IMR-90 (cell line): ENCODE data around the gene LPAR2.

ENCODE experiments used
- BHLHE40 ChIP-seq: fragments of 150-350 bp; IDR thresholded peaks from 2 replicates; pipeline ENCODE4 v1.6.1; 2016; ENCODE audit warnings: mild to moderate bottlenecking, low read depth, low read length
- CEBPB ChIP-seq: IDR thresholded peaks from 2 replicates; pipeline ENCODE4 v1.6.1; 2012; ENCODE audit warnings: low read depth, low read length, improper control_type of control experiment
- CTCF ChIP-seq: conservative IDR thresholded peaks from 2 replicates; pipeline ENCODE4 v1.5.1; 2012; ENCODE audit warnings: mild to moderate bottlenecking, low read depth, low read length, improper control_type of control experiment
- ELK1 ChIP-seq: fragments of 150-350 bp; IDR thresholded peaks from 2 replicates; pipeline ENCODE4 v1.6.1; 2016; ENCODE audit warnings: low read depth, mild to moderate bottlenecking, low read length, moderate library complexity, borderline replicate concordance
- MAFK ChIP-seq: IDR thresholded peaks from 2 replicates; pipeline ENCODE4 v1.6.1; 2012; ENCODE audit warnings: low read depth, low read length, improper control_type of control experiment
- MAZ ChIP-seq: IDR thresholded peaks from 2 replicates; pipeline ENCODE4 v1.6.1; 2012; ENCODE audit warnings: low read depth, mild to moderate bottlenecking, low read length, improper control_type of control experiment, moderate library complexity, borderline replicate concordance
- POLR2A ChIP-seq: IDR thresholded peaks from 2 replicates; pipeline ENCODE4 v1.6.1; 2012; ENCODE audit warnings: mild to moderate bottlenecking, low read depth, low read length
- RAD21 ChIP-seq: IDR thresholded peaks from 2 replicates; pipeline ENCODE4 v1.6.1; 2012; ENCODE audit warnings: low read length, improper control_type of control experiment
- USF2 ChIP-seq: fragments of 150-350 bp; IDR thresholded peaks from 2 replicates; pipeline ENCODE4 v1.6.1; 2017; ENCODE audit warnings: mild to moderate bottlenecking, antibody characterized with exemption, low read length, low read depth

- TF ChIP-seq CTCF (no peak), BHLHE40 (no peak), POLR2A (no peak), RAD21 (no peak), MAZ (no peak), MAFK (no peak), USF2 (no peak), CEBPB (no peak), ELK1 (no peak)
These were observed 26.4 kb upstream of the LPAR2 start for GRCh38 chr19:19654441-19654840.
